Jurkat, Clone E6-1 (cell line): ENCODE results near the gene NUFIP2.

Source experiments
- DNase-seq: peaks from one replicate; pipeline ENCODE4 v3.0.0-alpha.2; 2011; ENCODE audit warnings: low read depth, low spot score
- H3K4me3 ChIP-seq: 2 replicates; pipeline ENCODE4 v1.5.1; 2011; ENCODE audit warnings: mild to moderate bottlenecking, low read length, control low read depth, moderate library complexity

The NUFIP2 gene

GRCh38 chr17:29212094-29212631, 81.8 kb downstream of the NUFIP2 start:
- H3K4me3 ChIP-seq: no peak overlapping the region
- no peak for DNase-seq

GRCh38 chr17:29210879-29211278, 83.1 kb downstream of the NUFIP2 start:
- no peak for DNase-seq
- no peak overlapping the region for H3K4me3 ChIP-seq

- no peak overlapping the region for H3K4me3 ChIP-seq
- DNase-seq: no peak
These were observed 84.9 kb downstream of the NUFIP2 start for GRCh38 chr17:29209073-29209472.

- no peak overlapping the region for H3K4me3 ChIP-seq
- DNase-seq: no peak
These were observed 86.0 kb downstream of the NUFIP2 start for GRCh38 chr17:29207975-29208374.
